Aorta (tissue), 5 donors: ENCODE data around the gene TM2D1. TPM values are rescaled to one million over a fixed set of nuclear protein-coding genes. Genes with fewer than 3 reads are reported as not detected.

Experiments used
- ATAC-seq: fragments of 200-7000 bp; cut with Tn5 transposase; one replicate; pipeline ENCODE4 v1.9.1; 2022; ENCODE audit warnings: moderate library complexity; ENCODE audit not compliant: low FRiP score
- DNase-seq, 2 donors: peaks; one replicate each; pipeline ENCODE4 v3.0.0-alpha.2; 2020
- H3K27ac ChIP-seq, 2 donors: one replicate each; pipeline ENCODE4 v1.5.1; 2013; ENCODE audit warnings: low read length in 2 of 2, mild to moderate bottlenecking in 2 of 2, moderate library complexity in 2 of 2, control low read depth in 1 of 2, inconsistent platforms in 1 of 2, low read depth in 1 of 2
- H3K27me3 ChIP-seq, 2 donors: one replicate each; pipeline ENCODE4 v1.6.1; 2013; ENCODE audit warnings: control low read depth in 1 of 2, low read length in 1 of 2, mild to moderate bottlenecking in 1 of 2, moderate library complexity in 1 of 2; ENCODE audit not compliant: insufficient read depth in 2 of 2, control insufficient read depth in 1 of 2
- H3K36me3 ChIP-seq, 2 donors: one replicate each; pipeline ENCODE4 v1.6.1; 2013; ENCODE audit warnings: control low read depth in 1 of 2, low read length in 1 of 2, mild to moderate bottlenecking in 1 of 2; ENCODE audit not compliant: insufficient read depth in 2 of 2, control insufficient read depth in 1 of 2
- H3K4me1 ChIP-seq, 2 donors: one replicate each; pipeline ENCODE4 v1.6.1; 2013; ENCODE audit warnings: low read length in 2 of 2, control low read depth in 1 of 2, mild to moderate bottlenecking in 1 of 2, moderate library complexity in 1 of 2; ENCODE audit not compliant: insufficient read depth in 2 of 2, control insufficient read depth in 1 of 2
- H3K4me3 ChIP-seq, 2 donors: one replicate each; pipeline ENCODE4 v1.5.1; 2013; ENCODE audit warnings: low read length in 2 of 2, control low read depth in 1 of 2, mild to moderate bottlenecking in 1 of 2
- H3K9me3 ChIP-seq: one replicate; pipeline ENCODE4 v1.6.1; 2013; ENCODE audit warnings: mild to moderate bottlenecking, low read length; ENCODE audit not compliant: control insufficient read depth
- WGBS, 2 donors: extraction: QIAGEN DNeasy Blood & Tissue Kit; methylation state at CpG; one replicate each; pipeline ENCODE4 v1.1.7; 2013; 5-methylcytosine and 5-hydroxymethylcytosine counted together
- intact Hi-C, 2 donors: fragments of 100-400 bp; cut with DNase I; formaldehyde crosslinking; loops; one replicate each; pipeline versions ENCODE4 v1.14.2 to v1.15.0; 2022
- long read RNA-seq, 2 donors: library from polyadenylated mRNA; unstranded; transcript quantifications; one replicate each; pipeline ENCODE4 v2.0.0, GENCODE V29; 2020 to 2021
- polyA plus RNA-seq, 2 donors: library from polyadenylated mRNA; stranded (reverse); fragments of 200-250 nt; gene quantifications; one replicate each; pipeline ENCODE4 v1.2.3, GENCODE V29; 2013
- total RNA-seq, 2 donors: library from RNA; stranded (reverse); fragmentation: NEBNext Ultra II Directional; extraction: Animal tissue kit (Norgen Biotek cat#: 25700); gene quantifications; one replicate each; pipeline ENCODE4 v1.2.1, GENCODE V29; 2021
- donor health status: healthy with polysubstance abuse.
- donor health status: Bipolar disorder and iron deficiency.
- donor health status: DM: no; HTN: no; CAD: no.
- donor health status: DM: no; HTN: no; CAD: no.
- donor health status: DM: yes; HTN: yes; CAD: no.

The TM2D1 gene
- total RNA-seq: 10 to 100 TPM; 54.4 to 60.4 TPM
- polyA plus RNA-seq: 10 to 100 TPM; 34.8 to 64.5 TPM
- long read RNA-seq, donor 1, transcript TM2D1-201 (7 exons, 1,250 nt): major isoform, 43 of 74 reads
- long read RNA-seq, donor 1, partial matches to known transcripts: 12 of 74 reads
- long read RNA-seq, donor 1, other reads (novel, unspliced or antisense): 19 of 74 reads
- long read RNA-seq, donor 2, transcript TM2D1-201 (7 exons, 1,250 nt): major isoform, 15 of 36 reads
- long read RNA-seq, donor 2, partial matches to known transcripts: 5 of 36 reads
- long read RNA-seq, donor 2, other reads (novel, unspliced or antisense): 15 of 36 reads

DNA sequence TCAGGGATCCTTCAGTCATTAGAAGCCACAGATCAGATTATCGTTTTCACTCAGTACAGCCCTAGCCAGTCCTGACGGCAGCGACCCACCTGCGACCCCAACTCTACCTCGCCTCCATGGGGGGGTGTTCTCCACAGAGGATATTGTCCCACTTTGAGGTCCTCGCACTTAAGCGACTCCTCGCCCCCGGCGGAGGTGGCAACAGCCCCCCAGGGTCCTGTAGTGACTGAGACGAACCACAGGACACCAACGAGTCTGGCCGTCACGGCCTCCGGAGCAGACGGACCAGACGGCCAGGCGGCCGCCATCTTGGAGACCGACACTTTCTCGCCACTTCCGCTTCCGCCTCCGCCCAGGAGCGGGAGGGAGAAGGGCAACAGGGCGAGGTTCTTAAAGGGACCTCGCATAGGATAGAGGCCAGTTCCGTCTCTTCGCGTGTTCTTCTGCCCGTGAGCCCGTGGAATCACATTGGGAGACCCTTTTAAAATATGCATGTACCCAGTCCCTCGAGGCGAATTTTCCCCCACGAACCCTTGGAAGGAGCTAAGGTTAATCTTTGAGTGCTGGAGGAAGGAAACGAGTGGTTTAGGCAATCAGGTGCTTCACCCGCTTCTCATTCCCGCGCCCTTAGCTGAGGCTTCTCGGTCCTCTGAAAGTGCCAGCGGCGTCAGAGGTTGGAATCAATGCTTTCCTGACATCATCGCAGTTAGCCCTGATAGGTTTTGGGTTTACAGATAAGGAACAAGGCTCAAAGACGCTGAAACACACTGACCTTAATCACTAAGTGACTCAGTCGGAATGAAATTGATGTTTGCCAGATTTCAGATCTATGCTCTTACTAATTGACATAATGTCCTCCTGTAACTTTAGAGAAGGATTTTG is at the start of gene TM2D1:
Gene TM2D1 (minus strand): TSS at position 329 of the 882 bp plus-strand sequence. CDS start 21 bp downstream, at position 308.
- Histone ChIP-seq H3K36me3 (no peaks in the 10 kb centered on the region), H3K4me3 (peak within 1 kb of the TSS; percentile 84 to 98), H3K27me3 (no peaks in the 10 kb centered on the region), H3K4me1 (no peaks in the 10 kb centered on the region), H3K9me3 (no peaks in the 10 kb centered on the region), H3K27ac (peak within 1 kb of the TSS in 1 of 2 donors; percentile 87)
- DNase-seq (peak; percentile 95 to 96), ATAC-seq (peak; percentile 98)
- intact Hi-C loops: no loop called here
- 0% methylated on average over 45 of the region's 45 CpGs for WGBS, 2 donors

DNA sequence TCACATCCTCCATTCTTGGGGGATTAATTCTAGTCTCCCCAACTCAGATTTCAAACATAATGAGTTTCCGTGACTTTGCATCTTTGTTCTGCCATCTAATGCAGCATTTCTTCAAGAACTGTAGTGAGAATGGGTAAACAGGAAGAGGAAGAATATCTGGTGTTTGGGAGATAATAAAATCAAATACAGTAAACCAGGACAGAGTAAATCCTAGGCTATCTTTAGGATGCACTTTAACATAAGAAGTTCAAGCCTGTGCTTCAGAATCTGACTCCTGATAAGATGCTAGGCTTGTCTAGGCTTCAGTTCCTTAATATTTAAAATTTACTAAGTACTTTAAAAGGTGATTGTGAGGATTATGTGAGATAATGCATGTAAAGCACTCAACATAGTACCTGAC is 45.2 kb upstream of the TM2D1 start:
- intact Hi-C loops: no loop called here
- Histone ChIP-seq H3K27me3 (no peaks in the 10 kb centered on the region), H3K9me3 (no peaks in the 10 kb centered on the region), H3K4me3 (no peak overlapping the region), H3K4me1 (no peaks in the 10 kb centered on the region), H3K27ac (no peak overlapping the region), H3K36me3 (peaks cover 0 to 5% of the 10 kb centered on the region in 2 donors)
- 98 to 99% methylated on average over 1 of the region's 1 CpG for WGBS, 2 donors
- DNase-seq: no peak
- no peak for ATAC-seq

DNA sequence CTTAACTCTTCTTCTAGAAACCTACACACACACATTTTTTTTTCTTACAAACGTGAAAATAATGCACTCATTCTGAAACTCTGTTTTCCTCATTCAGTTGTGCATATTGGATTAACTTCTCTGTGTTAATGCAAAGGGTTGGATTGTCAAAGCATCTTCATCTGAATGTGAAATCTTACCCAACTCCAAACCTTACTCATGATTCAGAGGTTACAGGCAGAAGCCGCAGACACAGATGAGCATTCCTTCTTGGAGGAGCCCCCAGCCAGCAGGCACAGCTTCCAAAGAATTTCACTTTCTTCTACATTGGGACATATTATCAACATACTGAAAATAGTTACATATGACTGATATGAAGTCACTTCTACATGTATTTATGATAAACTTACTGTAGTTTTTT is 33.0 kb upstream of the TM2D1 start:
- WGBS, 2 donors: 65 to 82% methylated on average over 2 of the region's 2 CpGs
- ATAC-seq: no peak
- no peak overlapping the region for H3K27ac ChIP-seq
- no peaks in the 10 kb centered on the region for H3K27me3 ChIP-seq
- DNase-seq: no peak
- H3K4me3 ChIP-seq: no peak overlapping the region
- no peaks in the 10 kb centered on the region for H3K9me3 ChIP-seq
- intact Hi-C loops: no loop called here
- H3K4me1 ChIP-seq: no peaks in the 10 kb centered on the region
- H3K36me3 ChIP-seq: no peaks in the 10 kb centered on the region

DNA sequence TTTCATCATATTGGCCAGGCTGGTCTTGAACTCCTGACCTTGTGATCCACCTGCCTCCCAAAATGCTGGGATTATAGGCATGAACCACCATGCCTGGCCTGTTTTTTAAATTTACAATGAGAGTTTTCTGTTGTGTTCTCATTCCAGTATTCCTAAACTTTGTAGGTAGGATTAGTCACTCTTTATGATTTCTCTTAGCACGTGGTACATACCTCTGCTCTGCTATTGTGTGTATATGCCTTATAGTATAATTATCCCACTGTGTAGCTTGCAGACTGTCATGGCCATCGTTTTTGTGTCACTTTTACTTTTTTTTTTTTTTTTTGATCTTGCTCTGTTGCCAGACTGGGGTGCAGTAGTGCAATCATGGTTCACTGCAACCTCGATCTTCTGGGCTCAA is 31.8 kb upstream of the TM2D1 start:
- Histone ChIP-seq H3K9me3 (no peaks in the 10 kb centered on the region), H3K4me1 (no peaks in the 10 kb centered on the region), H3K27me3 (no peaks in the 10 kb centered on the region), H3K27ac (no peak overlapping the region), H3K36me3 (no peaks in the 10 kb centered on the region), H3K4me3 (no peak overlapping the region)
- intact Hi-C loops: no loop called here
- no peak for DNase-seq
- 78 to 80% methylated on average over 3 of the region's 3 CpGs for WGBS, 2 donors
- no peak for ATAC-seq

DNA sequence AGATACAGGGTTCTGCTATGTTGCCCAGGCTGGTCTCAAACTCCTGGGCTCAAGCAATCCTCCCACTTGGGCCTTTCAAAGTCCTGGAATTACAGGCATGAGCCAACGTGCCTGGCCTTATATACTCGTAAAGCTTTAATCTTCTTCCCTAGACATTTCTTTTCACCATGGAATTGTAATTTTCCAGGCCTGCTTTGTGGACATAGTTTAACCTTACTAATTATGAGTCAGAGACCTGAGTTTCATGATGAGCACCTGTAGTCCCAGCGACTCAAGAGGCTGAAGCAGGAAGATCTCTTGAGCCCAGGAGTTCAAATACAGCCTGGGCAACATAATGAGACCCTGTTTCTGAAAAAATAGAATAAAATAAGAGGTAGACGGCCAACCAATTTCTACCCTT is 29.6 kb upstream of the TM2D1 start:
- ATAC-seq: no peak

DNA sequence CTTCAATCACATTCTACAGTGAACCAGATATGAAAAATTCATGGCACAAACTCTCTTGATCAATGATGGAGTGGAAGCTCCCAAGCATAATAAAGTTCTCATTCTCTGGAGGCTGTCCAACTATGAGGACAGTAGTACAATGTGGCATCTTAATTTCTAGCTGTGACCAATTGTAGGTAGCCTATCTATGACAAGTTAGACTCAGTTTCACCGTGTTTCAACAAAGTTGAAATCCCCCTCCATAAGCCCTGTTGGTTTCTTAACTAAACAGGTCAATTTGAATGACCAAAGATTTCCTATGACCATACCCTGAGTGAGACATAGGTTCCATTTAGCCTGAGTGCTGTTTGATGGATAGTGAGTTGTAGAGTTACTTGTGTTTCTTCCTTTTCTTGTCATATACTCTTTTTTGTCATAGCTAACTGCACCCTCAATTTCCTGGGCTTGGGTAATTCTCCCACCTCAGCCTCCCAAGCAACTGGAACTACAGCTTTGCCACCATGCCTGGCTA is 29.1 kb upstream of the TM2D1 start:
- no peak for ATAC-seq
- no peak overlapping the region for H3K27ac ChIP-seq
- no peaks in the 10 kb centered on the region for H3K4me1 ChIP-seq
- DNase-seq: no peak
- H3K9me3 ChIP-seq: no peaks in the 10 kb centered on the region
- H3K27me3 ChIP-seq: no peaks in the 10 kb centered on the region
- no peaks in the 10 kb centered on the region for H3K36me3 ChIP-seq
- no peak overlapping the region for H3K4me3 ChIP-seq
- intact Hi-C loops: no loop called here
- WGBS, 2 donors: 90 to 93% methylated on average over 1 of the region's 1 CpG

More for the DNA sequence above, 29.6 kb upstream of the TM2D1 start:
- 94 to 97% methylated on average over 4 of the region's 4 CpGs for WGBS, 2 donors
- H3K4me3 ChIP-seq: no peak overlapping the region
- H3K27ac ChIP-seq: no peak overlapping the region
- no peak for DNase-seq
- no peaks in the 10 kb centered on the region for H3K36me3 ChIP-seq
- H3K27me3 ChIP-seq: no peaks in the 10 kb centered on the region
- H3K4me1 ChIP-seq: no peaks in the 10 kb centered on the region
- H3K9me3 ChIP-seq: no peaks in the 10 kb centered on the region
- intact Hi-C loops: no loop called here

DNA sequence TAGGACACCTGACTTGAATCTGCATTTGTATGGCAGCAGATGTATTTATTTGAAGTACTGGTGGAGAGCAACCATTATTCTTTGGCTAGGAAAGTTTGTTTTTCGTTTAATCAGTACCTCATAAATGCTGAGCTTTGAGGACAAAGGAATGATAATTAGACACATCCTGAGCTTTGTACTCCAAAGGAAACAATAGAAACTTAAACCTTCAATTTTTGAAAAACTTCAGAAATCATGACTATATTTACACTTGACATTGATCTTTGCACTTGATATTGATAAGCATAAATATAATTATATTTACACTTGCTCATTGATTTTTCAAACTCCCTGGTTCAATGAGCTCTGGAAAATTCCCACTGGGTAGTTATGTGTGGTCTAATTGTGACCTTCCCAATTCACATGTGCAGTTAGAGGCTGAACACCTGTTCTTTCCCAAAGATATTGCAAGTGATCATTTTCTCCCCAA is 28.0 kb upstream of the TM2D1 start:
- intact Hi-C loops: no loop called here
- no peak overlapping the region for H3K27ac ChIP-seq
- no peak overlapping the region for H3K4me3 ChIP-seq
- 86% methylated on average over 1 of the region's 1 CpG for WGBS, 2 donors
- ATAC-seq: no peak
- DNase-seq: no peak
- H3K27me3 ChIP-seq: no peaks in the 10 kb centered on the region
- H3K4me1 ChIP-seq: no peaks in the 10 kb centered on the region
- no peaks in the 10 kb centered on the region for H3K9me3 ChIP-seq
- H3K36me3 ChIP-seq: no peaks in the 10 kb centered on the region

DNA sequence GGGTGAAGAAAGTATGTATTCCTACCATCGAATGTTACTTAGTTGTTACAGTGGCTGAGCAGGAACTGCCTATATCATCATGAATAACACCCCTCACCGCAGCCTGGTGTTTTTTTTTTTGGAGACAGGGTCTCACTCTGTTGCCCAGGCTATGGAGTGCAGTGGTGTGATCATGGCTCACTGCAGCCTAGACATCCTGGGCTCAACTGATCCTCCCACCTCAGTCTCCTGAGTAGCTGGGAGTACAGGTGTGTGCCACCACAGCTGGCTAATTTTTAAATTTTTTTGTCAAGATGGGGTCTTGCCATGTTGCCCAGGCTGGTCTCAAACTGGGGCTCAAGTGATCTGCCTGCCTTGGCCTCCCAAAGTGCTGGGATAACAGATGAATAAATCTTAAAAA is 24.6 kb upstream of the TM2D1 start:
- WGBS, 2 donors: 93 to 97% methylated on average over 2 of the region's 2 CpGs

More for the DNA sequence above, 24.6 kb upstream of the TM2D1 start:
- no peaks in the 10 kb centered on the region for H3K9me3 ChIP-seq
- DNase-seq (no peak), ATAC-seq (no peak)
- H3K4me1 ChIP-seq: peaks cover 0 to 4% of the 10 kb centered on the region in 2 donors
- H3K27ac ChIP-seq: no peak overlapping the region
- no peaks in the 10 kb centered on the region for H3K27me3 ChIP-seq
- no peak overlapping the region for H3K4me3 ChIP-seq
- intact Hi-C loops: no loop called here
- H3K36me3 ChIP-seq: no peaks in the 10 kb centered on the region
